HepG2 (cell line): ENCODE data around the gene ZBTB22. TPM values are rescaled to one million over a fixed set of nuclear protein-coding genes. Genes with fewer than 3 reads are reported as not detected.

Experiments
- ATF7-NPFF ChIP-seq: sonication (generic); formaldehyde crosslinking; IDR thresholded peaks from 2 replicates; pipeline ENCODE4 v1.8.1; 2023; ENCODE audit warnings: mild to moderate bottlenecking, low read depth, missing genetic modification reagents, moderate library complexity
- CEBPZ ChIP-seq: IDR thresholded peaks from 2 replicates; pipeline ENCODE4 v1.6.1; 2012; ENCODE audit warnings: low read length, improper control_type of control experiment
- CHCHD3 ChIP-seq: sonication (generic); formaldehyde crosslinking; IDR thresholded peaks from 2 replicates; pipeline ENCODE4 v1.8.0; 2022; ENCODE audit warnings: mild to moderate bottlenecking, missing genetic modification reagents, moderate library complexity
- EEA1 ChIP-seq: sonication (generic); formaldehyde crosslinking; IDR thresholded peaks from 2 replicates; pipeline ENCODE4 v1.5.1; 2020; ENCODE audit warnings: mild to moderate bottlenecking, missing genetic modification reagents, borderline replicate concordance
- ELF3 ChIP-seq: IDR thresholded peaks from 2 replicates; pipeline ENCODE4 v1.6.1; 2016; ENCODE audit warnings: missing genetic modification reagents, missing compliant biosample characterization
- PAX8 ChIP-seq: sonication (generic); formaldehyde crosslinking; IDR thresholded peaks from 2 replicates; pipeline ENCODE4 v1.8.0; 2022; ENCODE audit warnings: mild to moderate bottlenecking, missing genetic modification reagents, borderline replicate concordance
- SMAD1 ChIP-seq: sonication (generic); formaldehyde crosslinking; IDR thresholded peaks from 2 replicates; pipeline ENCODE4 v1.4.0; 2020; ENCODE audit warnings: missing genetic modification reagents, low read depth, mild to moderate bottlenecking, borderline replicate concordance
- SOX13 ChIP-seq, 3 experiments: fragments of 450-650 bp in 1 of 3; sonication (generic) in 1 of 3; formaldehyde crosslinking in 1 of 3; IDR thresholded peaks in 2 of 3; conservative IDR thresholded peaks in 1 of 3; 2 replicates each; pipeline versions ENCODE4 v1.5.0 to v1.6.1; 2016 to 2020; ENCODE audit warnings: antibody characterized with exemption in 1 of 3, mild to moderate bottlenecking in 1 of 3, missing compliant biosample characterization in 1 of 3, missing genetic modification reagents in 1 of 3, moderate library complexity in 1 of 3
- TARDBP ChIP-seq: sonication (generic); formaldehyde crosslinking; IDR thresholded peaks from 2 replicates; pipeline ENCODE4 v1.8.0; 2022; ENCODE audit warnings: mild to moderate bottlenecking, missing genetic modification reagents
- TRIM24 ChIP-seq: sonication (generic); formaldehyde crosslinking; IDR thresholded peaks from 2 replicates; pipeline ENCODE4 v1.8.0; 2022; ENCODE audit warnings: mild to moderate bottlenecking, missing genetic modification reagents
- ZBTB38 ChIP-seq: sonication (generic); formaldehyde crosslinking; IDR thresholded peaks from 2 replicates; pipeline ENCODE4 v1.5.1; 2020; ENCODE audit warnings: mild to moderate bottlenecking, missing genetic modification reagents
- ZFP82 ChIP-seq: sonication (generic); formaldehyde crosslinking; IDR thresholded peaks from 2 replicates; pipeline ENCODE4 v1.5.1; 2020; ENCODE audit warnings: mild to moderate bottlenecking, missing genetic modification reagents, borderline replicate concordance
- ZKSCAN8 ChIP-seq: IDR thresholded peaks from 2 replicates; pipeline ENCODE4 v1.6.1; 2016; ENCODE audit warnings: borderline replicate concordance, missing genetic modification reagents, missing compliant biosample characterization
- ZNF230 ChIP-seq: sonication (generic); formaldehyde crosslinking; IDR thresholded peaks from 2 replicates; pipeline ENCODE4 v1.4.0; 2020; ENCODE audit warnings: mild to moderate bottlenecking, missing genetic modification reagents
- ZNF367 ChIP-seq: sonication (generic); formaldehyde crosslinking; IDR thresholded peaks from 2 replicates; pipeline ENCODE4 v1.4.0; 2020; ENCODE audit warnings: missing genetic modification reagents, borderline replicate concordance
- ZNF768 ChIP-seq: sonication (generic); formaldehyde crosslinking; IDR thresholded peaks from 2 replicates; pipeline ENCODE4 v1.4.0; 2020; ENCODE audit warnings: missing genetic modification reagents
- ZNF777 ChIP-seq: sonication (generic); formaldehyde crosslinking; IDR thresholded peaks from 2 replicates; pipeline ENCODE4 v1.4.0; 2020; ENCODE audit warnings: missing genetic modification reagents
- polyA plus RNA-seq, 8 experiments: library from polyadenylated mRNA; depleted of rRNA in 3 of 8; stranded (reverse) in 7 of 8; unstranded in 1 of 8; fragments of >200 nt; fragmentation: Illumina TruSeq in 4 of 8; extraction: Trizol in 4 of 8; gene quantifications; 2 replicates each; pipeline versions ENCODE4 v1.2.1 to v1.2.3, GENCODE V29; 2011 to 2016; ENCODE audit warnings: low read depth in 4 of 8, missing spikeins in 1 of 8, mixed read lengths in 1 of 8; ENCODE audit not compliant: insufficient read depth in 1 of 8
- total RNA-seq, 5 experiments: library from RNA; depleted of rRNA; stranded (reverse); fragments of >200 nt; fragmentation: Illumina TruSeq; extraction: Trizol; gene quantifications; 2 replicates each; pipeline ENCODE4 v1.2.3, GENCODE V29; 2016; ENCODE audit warnings: low read depth in 1 of 5
- TF ChIP-seq, protein P1 (sequence below): sonication (generic); formaldehyde crosslinking; IDR thresholded peaks from 2 replicates; pipeline ENCODE4 v1.4.0; 2020; ENCODE audit warnings: missing genetic modification reagents
- TF ChIP-seq, protein P2 (sequence below): conservative IDR thresholded peaks from 2 replicates; pipeline ENCODE4 v1.6.1; 2018; ENCODE audit warnings: missing genetic modification reagents

Gene ZBTB22
- total and polyA plus RNA-seq, 2 of the 13 experiments (the other 11 are each of a cell fraction or from before 2014, with no cell fraction given) = 8.0 to 10.6 TPM

DNA sequence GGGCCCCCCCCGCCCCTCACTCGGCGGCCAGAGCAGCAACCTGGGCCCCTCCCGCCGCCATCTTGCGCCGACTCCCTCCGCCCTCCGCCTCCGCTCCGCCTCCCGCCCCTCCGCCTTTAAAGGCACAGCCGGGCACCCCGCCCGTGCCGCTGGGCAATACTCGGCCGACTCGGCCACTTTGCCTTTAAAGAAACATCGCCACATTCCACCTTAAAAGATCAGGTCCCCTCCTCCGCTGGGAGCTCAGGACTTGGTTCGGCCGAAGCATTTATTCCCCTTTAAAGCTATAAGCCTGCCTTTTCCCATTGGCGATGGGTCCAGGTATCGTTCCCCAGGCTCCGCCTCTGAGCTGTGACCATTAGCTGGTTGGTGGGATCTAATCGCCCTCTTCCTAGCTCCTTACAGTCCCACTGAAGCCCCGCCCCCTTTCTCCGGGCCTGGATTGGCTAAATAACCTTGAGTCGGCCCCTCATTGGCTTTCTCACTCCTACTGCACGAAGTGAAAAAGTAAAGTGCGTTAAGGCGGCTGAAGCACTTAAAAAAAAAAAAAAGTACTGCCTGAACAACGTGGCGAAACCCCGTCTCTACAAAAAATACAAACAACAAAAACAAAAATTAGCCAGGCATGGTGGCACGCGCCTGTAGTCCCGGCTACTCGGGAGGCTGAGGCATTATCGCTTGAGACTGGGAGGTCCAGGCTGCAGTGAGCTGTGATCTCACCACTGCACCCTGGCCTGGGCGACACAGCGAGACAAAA is at the start of gene ZBTB22 (continued):
- TF ChIP-seq, protein P1, sequence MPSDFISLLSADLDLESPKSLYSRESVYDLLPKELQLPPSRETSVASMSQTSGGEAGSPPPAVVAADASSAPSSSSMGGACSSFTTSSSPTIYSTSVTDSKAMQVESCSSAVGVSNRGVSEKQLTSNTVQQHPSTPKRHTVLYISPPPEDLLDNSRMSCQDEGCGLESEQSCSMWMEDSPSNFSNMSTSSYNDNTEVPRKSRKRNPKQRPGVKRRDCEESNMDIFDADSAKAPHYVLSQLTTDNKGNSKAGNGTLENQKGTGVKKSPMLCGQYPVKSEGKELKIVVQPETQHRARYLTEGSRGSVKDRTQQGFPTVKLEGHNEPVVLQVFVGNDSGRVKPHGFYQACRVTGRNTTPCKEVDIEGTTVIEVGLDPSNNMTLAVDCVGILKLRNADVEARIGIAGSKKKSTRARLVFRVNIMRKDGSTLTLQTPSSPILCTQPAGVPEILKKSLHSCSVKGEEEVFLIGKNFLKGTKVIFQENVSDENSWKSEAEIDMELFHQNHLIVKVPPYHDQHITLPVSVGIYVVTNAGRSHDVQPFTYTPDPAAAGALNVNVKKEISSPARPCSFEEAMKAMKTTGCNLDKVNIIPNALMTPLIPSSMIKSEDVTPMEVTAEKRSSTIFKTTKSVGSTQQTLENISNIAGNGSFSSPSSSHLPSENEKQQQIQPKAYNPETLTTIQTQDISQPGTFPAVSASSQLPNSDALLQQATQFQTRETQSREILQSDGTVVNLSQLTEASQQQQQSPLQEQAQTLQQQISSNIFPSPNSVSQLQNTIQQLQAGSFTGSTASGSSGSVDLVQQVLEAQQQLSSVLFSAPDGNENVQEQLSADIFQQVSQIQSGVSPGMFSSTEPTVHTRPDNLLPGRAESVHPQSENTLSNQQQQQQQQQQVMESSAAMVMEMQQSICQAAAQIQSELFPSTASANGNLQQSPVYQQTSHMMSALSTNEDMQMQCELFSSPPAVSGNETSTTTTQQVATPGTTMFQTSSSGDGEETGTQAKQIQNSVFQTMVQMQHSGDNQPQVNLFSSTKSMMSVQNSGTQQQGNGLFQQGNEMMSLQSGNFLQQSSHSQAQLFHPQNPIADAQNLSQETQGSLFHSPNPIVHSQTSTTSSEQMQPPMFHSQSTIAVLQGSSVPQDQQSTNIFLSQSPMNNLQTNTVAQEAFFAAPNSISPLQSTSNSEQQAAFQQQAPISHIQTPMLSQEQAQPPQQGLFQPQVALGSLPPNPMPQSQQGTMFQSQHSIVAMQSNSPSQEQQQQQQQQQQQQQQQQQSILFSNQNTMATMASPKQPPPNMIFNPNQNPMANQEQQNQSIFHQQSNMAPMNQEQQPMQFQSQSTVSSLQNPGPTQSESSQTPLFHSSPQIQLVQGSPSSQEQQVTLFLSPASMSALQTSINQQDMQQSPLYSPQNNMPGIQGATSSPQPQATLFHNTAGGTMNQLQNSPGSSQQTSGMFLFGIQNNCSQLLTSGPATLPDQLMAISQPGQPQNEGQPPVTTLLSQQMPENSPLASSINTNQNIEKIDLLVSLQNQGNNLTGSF (CRISPR knock-in tag) = no peak
- TF ChIP-seq PAX8 (CRISPR knock-in tag) (no peak), ATF7-NPFF (CRISPR knock-in tag) (peak; percentile 43; the same call in 1 of the 2 replicates), ZNF777 (CRISPR knock-in tag) (peak; percentile 45; the same call in 1 of the 2 replicates), CHCHD3 (CRISPR knock-in tag) (no peak), SMAD1 (CRISPR knock-in tag) (0 out of 2 replicates have a peak, but pooled peaks have one; percentile 29), SOX13 (IDR thresholded peaks at IDR 0.05) (no peak), SOX13 (CRISPR knock-in tag; conservative IDR thresholded peaks at IDR 0.05 in 1 of 2, IDR thresholded peaks at IDR 0.05 in 1 of 2) (0 out of 4 replicates have a peak, but pooled peaks of 1 of the 2 experiments have one; percentile 11), TARDBP (CRISPR knock-in tag) (0 out of 2 replicates have a peak, but pooled peaks have one; percentile 36), ZFP82 (CRISPR knock-in tag) (no peak), ELF3 (CRISPR knock-in tag) (no peak), CEBPZ (no peak), ZNF230 (peak; percentile 9; the same call in 1 of the 2 replicates), ZKSCAN8 (CRISPR knock-in tag) (no peak), TRIM24 (CRISPR knock-in tag) (no peak), ZBTB38 (no peak), EEA1 (no peak), ZNF768 (CRISPR knock-in tag) (no peak), ZNF367 (no peak)
- TF ChIP-seq, protein P2, sequence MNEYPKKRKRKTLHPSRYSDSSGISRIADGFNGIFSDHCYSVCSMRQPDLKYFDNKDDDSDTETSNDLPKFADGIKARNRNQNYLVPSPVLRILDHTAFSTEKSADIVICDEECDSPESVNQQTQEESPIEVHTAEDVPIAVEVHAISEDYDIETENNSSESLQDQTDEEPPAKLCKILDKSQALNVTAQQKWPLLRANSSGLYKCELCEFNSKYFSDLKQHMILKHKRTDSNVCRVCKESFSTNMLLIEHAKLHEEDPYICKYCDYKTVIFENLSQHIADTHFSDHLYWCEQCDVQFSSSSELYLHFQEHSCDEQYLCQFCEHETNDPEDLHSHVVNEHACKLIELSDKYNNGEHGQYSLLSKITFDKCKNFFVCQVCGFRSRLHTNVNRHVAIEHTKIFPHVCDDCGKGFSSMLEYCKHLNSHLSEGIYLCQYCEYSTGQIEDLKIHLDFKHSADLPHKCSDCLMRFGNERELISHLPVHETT (CRISPR knock-in tag) = no peak
